ENCODE data around the gene HEYL.
"Not testable (repeated sequence)": the region's sequence is repeated elsewhere in the genome, so short reads cannot be mapped to it uniquely, and the experiment has no call there.

Gene HEYL

GRCh38 chr1:39601667-39602255 is 37.7 kb downstream of the HEYL start:
- not testable (repeated sequence) for DNase-seq

GRCh38 chr1:39596163-39596562 is 43.3 kb downstream of the HEYL start:
- DNase-seq, result no peak

- DNase-seq, result no peak
Observed at GRCh38 chr1:39593386-39593785, 46.1 kb downstream of the HEYL start.

GRCh38 chr1:39592069-39592468 is 47.4 kb downstream of the HEYL start:
- DNase-seq, result no peak

GRCh38 chr1:39590546-39590945 is 48.9 kb downstream of the HEYL start:
- DNase-seq, result no peak

GRCh38 chr1:39585933-39586332 is 53.5 kb downstream of the HEYL start:
- no peak for DNase-seq

GRCh38 chr1:39576016-39576657 is 63.3 kb downstream of the HEYL start:
- DNase-seq, result peak; percentile 19

GRCh38 chr1:39575191-39576015 is 64.0 kb downstream of the HEYL start:
- DNase-seq, result peak; percentile 15

- DNase-seq, result no peak
Observed at GRCh38 chr1:39574646-39575045, 64.8 kb downstream of the HEYL start.

Data from effector CD8-positive, alpha-beta T cell (primary cell).